Tibial nerve (tissue), 4 donors: ENCODE data around the gene KAT6B. TPM values are rescaled to one million over a fixed set of nuclear protein-coding genes. Genes with fewer than 3 reads are reported as not detected.

Experiments
- DNase-seq, 2 donors: peaks; one replicate each; pipeline ENCODE4 v3.0.0-alpha.2; 2019; ENCODE audit warnings: low spot score in 2 of 2
- H3K27ac ChIP-seq, 4 donors: fragments of 200-600 bp; sonication (generic) in 3 of 4; one replicate each; pipeline ENCODE4 v1.5.1; 2017 to 2019; ENCODE audit warnings: mild to moderate bottlenecking in 1 of 4
- H3K27me3 ChIP-seq, 2 donors: fragments of 200-600 bp; sonication (generic) in 1 of 2; one replicate each; pipeline versions ENCODE4 v1.5.1 to v1.6.0; 2017 to 2019
- H3K36me3 ChIP-seq, 3 donors: fragments of 200-600 bp; sonication (generic); one replicate each; pipeline ENCODE4 v1.5.1; 2018 to 2019
- H3K4me1 ChIP-seq, 4 donors: fragments of 200-600 bp; sonication (generic) in 3 of 4; one replicate each; pipeline ENCODE4 v1.5.1; 2017 to 2019
- H3K4me3 ChIP-seq, 4 donors: fragments of 200-600 bp; sonication (generic) in 3 of 4; one replicate each; pipeline ENCODE4 v1.5.1; 2017 to 2019; ENCODE audit warnings: mild to moderate bottlenecking in 1 of 4, moderate library complexity in 1 of 4
- H3K9me3 ChIP-seq, 4 donors: fragments of 200-600 bp; sonication (generic) in 3 of 4; one replicate each; pipeline ENCODE4 v1.5.1; 2017 to 2019
- EP300 ChIP-seq, 2 donors: sonication (generic); formaldehyde crosslinking; IDR thresholded peaks; one replicate each; pipeline ENCODE4 v1.6.1; 2017; ENCODE audit warnings: antibody characterized with exemption in 2 of 2, mild to moderate bottlenecking in 1 of 2
- POLR2A ChIP-seq, 2 donors: fragments of 450-650 bp; IDR thresholded peaks; one replicate each; pipeline ENCODE4 v1.6.1; 2017; ENCODE audit warnings: antibody characterized with exemption in 2 of 2, mild to moderate bottlenecking in 2 of 2, moderate library complexity in 2 of 2
- WGBS, 2 donors: methylation state at CpG; one replicate each; pipeline ENCODE4 v1.1.5; 2018; 5-methylcytosine and 5-hydroxymethylcytosine counted together
- total RNA-seq, 4 donors: library from RNA; depleted of rRNA; stranded (reverse); fragments of >200 nt; gene quantifications; one replicate each; pipeline ENCODE4 v1.1.0, GENCODE V29; 2016
- TF ChIP-seq, protein P1 (sequence below), 5 experiments: fragments of 200-600 bp in 3 of 5; fragments of 450-650 bp in 2 of 5; sonication (generic) in 3 of 5; IDR thresholded peaks; one replicate each; pipeline ENCODE4 v1.5.1; 2016 to 2019; ENCODE audit warnings: antibody characterized with exemption in 5 of 5, mild to moderate bottlenecking in 3 of 5, moderate library complexity in 2 of 5

The KAT6B gene
- total RNA-seq, 4 donors from 2014 or later, result 42.3 to 59.7 (median 45.6) TPM

DNA sequence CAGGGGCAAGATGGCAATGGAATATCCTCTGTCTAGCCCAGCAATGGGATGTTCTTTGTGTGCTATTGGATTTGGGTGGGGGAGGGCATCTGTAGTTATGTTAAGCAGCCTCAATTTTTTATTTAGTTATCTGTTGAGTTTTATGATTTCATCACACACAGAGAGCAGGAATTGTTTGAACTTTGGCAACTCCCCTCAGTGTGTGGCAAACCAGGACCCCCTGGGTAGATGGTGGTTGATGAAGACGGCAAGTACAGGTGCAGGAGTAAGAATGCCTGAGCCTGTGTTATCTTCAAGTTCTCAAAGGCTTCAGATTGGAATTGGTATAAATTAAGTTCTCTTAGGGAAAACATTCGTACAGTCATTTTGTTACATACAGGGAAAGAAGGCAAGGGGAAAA is 142.7 kb downstream of the KAT6B start:
- 79 to 88% methylated on average over 2 of the region's 2 CpGs for WGBS, 2 donors
- TF ChIP-seq, protein P1, sequence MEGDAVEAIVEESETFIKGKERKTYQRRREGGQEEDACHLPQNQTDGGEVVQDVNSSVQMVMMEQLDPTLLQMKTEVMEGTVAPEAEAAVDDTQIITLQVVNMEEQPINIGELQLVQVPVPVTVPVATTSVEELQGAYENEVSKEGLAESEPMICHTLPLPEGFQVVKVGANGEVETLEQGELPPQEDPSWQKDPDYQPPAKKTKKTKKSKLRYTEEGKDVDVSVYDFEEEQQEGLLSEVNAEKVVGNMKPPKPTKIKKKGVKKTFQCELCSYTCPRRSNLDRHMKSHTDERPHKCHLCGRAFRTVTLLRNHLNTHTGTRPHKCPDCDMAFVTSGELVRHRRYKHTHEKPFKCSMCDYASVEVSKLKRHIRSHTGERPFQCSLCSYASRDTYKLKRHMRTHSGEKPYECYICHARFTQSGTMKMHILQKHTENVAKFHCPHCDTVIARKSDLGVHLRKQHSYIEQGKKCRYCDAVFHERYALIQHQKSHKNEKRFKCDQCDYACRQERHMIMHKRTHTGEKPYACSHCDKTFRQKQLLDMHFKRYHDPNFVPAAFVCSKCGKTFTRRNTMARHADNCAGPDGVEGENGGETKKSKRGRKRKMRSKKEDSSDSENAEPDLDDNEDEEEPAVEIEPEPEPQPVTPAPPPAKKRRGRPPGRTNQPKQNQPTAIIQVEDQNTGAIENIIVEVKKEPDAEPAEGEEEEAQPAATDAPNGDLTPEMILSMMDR (IDR thresholded peaks at IDR 0.05), result no peak
- peak overlapping the region in 1 of 4 donors; percentile 5 for H3K27ac ChIP-seq
- no peaks in the 10 kb centered on the region for H3K36me3 ChIP-seq
- H3K4me1 ChIP-seq, result peaks cover 0 to 47% (median 10%) of the 10 kb centered on the region in 4 donors
- no peak overlapping the region for H3K4me3 ChIP-seq
- H3K9me3 ChIP-seq, result no peaks in the 10 kb centered on the region
- H3K27me3 ChIP-seq, result no peaks in the 10 kb centered on the region
- DNase-seq, result no peak

DNA sequence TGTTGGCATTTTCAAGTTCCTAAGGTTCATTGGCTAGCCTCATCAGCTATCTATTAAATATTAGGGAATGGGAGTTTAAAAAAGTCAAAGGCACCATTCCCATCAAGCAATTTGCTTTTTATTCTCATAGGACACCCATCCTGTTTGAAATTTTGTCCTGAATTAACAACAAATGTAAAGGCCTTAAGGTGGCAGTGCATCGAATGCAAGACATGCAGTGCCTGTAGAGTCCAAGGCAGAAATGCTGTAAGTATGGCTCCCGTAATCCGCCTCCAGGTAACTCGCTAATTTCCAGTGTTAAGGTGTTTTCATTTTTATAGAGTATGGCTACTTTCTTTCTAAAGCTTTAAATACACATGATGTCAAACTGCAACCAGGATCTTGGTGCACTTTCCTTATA is 143.1 kb downstream of the KAT6B start:
- TF ChIP-seq POLR2A (IDR thresholded peaks at IDR 0.05), result no peak
- no peak for TF ChIP-seq EP300 (IDR thresholded peaks at IDR 0.05)
- TF ChIP-seq, protein P1 (IDR thresholded peaks at IDR 0.05), result no peak
- Histone ChIP-seq H3K27me3 (no peaks in the 10 kb centered on the region), H3K36me3 (no peaks in the 10 kb centered on the region), H3K9me3 (no peaks in the 10 kb centered on the region), H3K27ac (no peak overlapping the region), H3K4me3 (no peak overlapping the region), H3K4me1 (peaks cover 0 to 51% (median 10%) of the 10 kb centered on the region in 4 donors)
- DNase-seq, result no peak
- 94 to 98% methylated on average over 4 of the region's 4 CpGs for WGBS, 2 donors

DNA sequence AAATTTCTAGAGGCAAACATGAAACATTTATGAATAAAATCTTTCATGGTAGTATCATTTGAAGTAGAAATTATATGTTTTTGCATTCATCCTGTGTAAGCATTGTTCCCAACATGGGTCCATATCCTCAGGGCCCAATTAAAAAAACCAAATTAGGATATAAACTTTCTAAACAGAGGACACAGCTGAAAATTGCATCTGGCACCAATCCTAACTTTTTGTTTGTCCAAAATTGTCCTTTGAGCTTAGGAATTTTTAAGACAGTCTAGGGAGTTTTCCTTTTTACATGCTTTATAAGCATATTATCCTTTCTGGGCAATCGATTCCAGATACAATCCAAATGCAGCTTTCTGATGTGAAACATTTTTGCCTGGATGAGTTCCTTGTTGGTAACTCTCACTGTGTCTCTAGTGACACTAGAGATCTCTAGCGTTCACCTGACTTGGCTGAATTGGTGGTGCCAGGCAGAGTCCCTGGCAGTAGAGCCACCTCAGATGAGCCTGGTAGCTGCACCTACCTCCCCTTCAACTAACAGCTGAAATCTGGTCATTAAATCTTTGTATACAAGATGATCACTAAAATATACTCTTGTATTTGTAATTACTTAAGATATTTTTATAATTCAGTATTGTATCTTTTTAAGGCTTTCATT is 147.5 kb downstream of the KAT6B start:
- no peak for DNase-seq
- H3K9me3 ChIP-seq, result no peaks in the 10 kb centered on the region
- TF ChIP-seq, protein P1 (IDR thresholded peaks at IDR 0.05), result no peak
- peaks cover 0 to 24% (median 0%) of the 10 kb centered on the region in 3 donors for H3K36me3 ChIP-seq
- WGBS, 2 donors, result 46 to 48% methylated on average over 2 of the region's 2 CpGs
- no peak overlapping the region for H3K27ac ChIP-seq
- H3K27me3 ChIP-seq, result no peaks in the 10 kb centered on the region
- peaks cover 0 to 41% (median 10%) of the 10 kb centered on the region in 4 donors for H3K4me1 ChIP-seq
- H3K4me3 ChIP-seq, result no peak overlapping the region

DNA sequence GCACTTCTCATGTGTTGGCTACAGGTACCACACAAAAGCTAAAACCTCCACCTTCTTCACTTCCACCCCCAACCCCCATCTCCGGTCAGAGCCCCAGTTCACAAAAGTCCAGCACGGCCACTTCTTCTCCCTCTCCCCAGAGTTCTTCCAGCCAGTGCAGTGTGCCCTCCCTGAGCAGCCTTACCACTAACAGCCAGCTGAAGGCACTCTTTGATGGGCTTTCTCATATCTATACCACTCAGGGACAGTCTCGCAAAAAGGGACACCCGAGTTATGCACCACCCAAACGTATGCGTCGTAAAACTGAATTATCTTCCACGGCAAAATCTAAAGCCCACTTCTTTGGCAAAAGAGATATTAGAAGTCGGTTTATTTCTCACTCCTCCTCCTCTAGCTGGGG is 149.4 kb downstream of the KAT6B start:
- DNase-seq, result no peak
- 92 to 97% methylated on average over 9 of the region's 9 CpGs for WGBS, 2 donors
- no peak overlapping the region for H3K4me3 ChIP-seq

DNA sequence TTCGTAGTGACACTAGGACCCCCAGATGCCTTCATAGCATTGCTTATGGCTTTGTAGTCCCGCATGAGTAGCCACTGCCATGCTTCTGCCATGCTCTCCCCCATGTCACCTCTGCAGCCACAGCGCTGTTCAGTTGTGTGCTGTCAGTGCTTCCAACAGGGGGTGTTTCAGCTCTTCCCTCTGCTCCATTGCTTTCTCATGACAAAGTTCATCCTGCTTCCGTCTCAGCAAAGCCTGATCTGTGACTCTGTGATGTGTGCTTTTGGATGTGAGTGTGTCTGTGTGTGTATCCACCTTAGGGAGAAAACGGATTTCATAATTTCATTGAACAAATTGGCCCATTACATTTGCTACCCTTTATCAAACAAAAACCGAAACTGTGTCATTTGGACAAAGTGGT is 150.2 kb downstream of the KAT6B start:
- no peak overlapping the region for H3K27ac ChIP-seq
- TF ChIP-seq POLR2A (IDR thresholded peaks at IDR 0.05) (no peak), EP300 (IDR thresholded peaks at IDR 0.05) (no peak)
- TF ChIP-seq, protein P1 (IDR thresholded peaks at IDR 0.05), result no peak
- H3K27me3 ChIP-seq, result no peaks in the 10 kb centered on the region
- peaks cover 0 to 24% (median 0%) of the 10 kb centered on the region in 3 donors for H3K36me3 ChIP-seq
- 92 to 94% methylated on average over 6 of the region's 6 CpGs for WGBS, 2 donors
- H3K9me3 ChIP-seq, result no peaks in the 10 kb centered on the region
- H3K4me3 ChIP-seq, result no peak overlapping the region
- DNase-seq, result no peak
- peaks cover 0 to 20% (median 5%) of the 10 kb centered on the region in 4 donors for H3K4me1 ChIP-seq

More for the DNA sequence above, 149.4 kb downstream of the KAT6B start:
- Histone ChIP-seq H3K9me3 (no peaks in the 10 kb centered on the region), H3K27me3 (no peaks in the 10 kb centered on the region), H3K4me1 (peaks cover 0 to 25% (median 5%) of the 10 kb centered on the region in 4 donors), H3K36me3 (peaks cover 0 to 24% (median 0%) of the 10 kb centered on the region in 3 donors), H3K27ac (no peak overlapping the region)
- no peak for TF ChIP-seq POLR2A (IDR thresholded peaks at IDR 0.05)
- TF ChIP-seq, protein P1 (IDR thresholded peaks at IDR 0.05), result no peak
- TF ChIP-seq EP300 (IDR thresholded peaks at IDR 0.05), result no peak
